ENCODE data around the gene SUMF1. TPM values are rescaled to one million over a fixed set of nuclear protein-coding genes. Genes with fewer than 3 reads are reported as not detected.

SUMF1 gene
- total and polyA plus RNA-seq, 4 donors: 23.3 to 35.8 (median 28.4) TPM

- ATAC-seq (ENCODE audit: low FRiP score) (no peak), DNase-seq (no peak)
- intact Hi-C loops (cut with DNase I): no loop called here
- Histone ChIP-seq H3K27me3 (ENCODE audit: control insufficient read depth in 1 of 2, insufficient read depth in 2 of 2, low read length in 1 of 2) (no peaks in the 10 kb centered on the region), H3K27ac (ENCODE audit: low read depth in 1 of 2, low read length in 2 of 2) (no peak overlapping the region), H3K36me3 (ENCODE audit: control insufficient read depth in 1 of 2, insufficient read depth in 2 of 2, low read length in 1 of 2) (no peaks in the 10 kb centered on the region), H3K9me3 (ENCODE audit: control insufficient read depth, low read length) (peaks cover 1% of the 10 kb centered on the region), H3K4me1 (ENCODE audit: control insufficient read depth in 1 of 2, insufficient read depth in 2 of 2, low read length in 2 of 2) (peaks cover 2% of the 10 kb centered on the region in 2 donors), H3K4me3 (ENCODE audit: low read length in 2 of 2) (no peak overlapping the region)
Measured at GRCh38 chr3:4320096-4320911, 146.8 kb downstream of the SUMF1 start.

GRCh38 chr3:4314688-4315087 is 152.4 kb downstream of the SUMF1 start:
- WGBS, 2 donors: 70 to 72% methylated on average over 4 of the region's 4 CpGs

GRCh38 chr3:4313606-4314293 is 153.3 kb downstream of the SUMF1 start:
- peaks cover 7% of the 10 kb centered on the region in 2 donors for H3K36me3 ChIP-seq (ENCODE audit: control insufficient read depth in 1 of 2, insufficient read depth in 2 of 2, low read length in 1 of 2)

More at GRCh38 chr3:4314688-4315087, 152.4 kb downstream of the SUMF1 start:
- no peak for ATAC-seq (ENCODE audit: low FRiP score)
- H3K27me3 ChIP-seq (ENCODE audit: control insufficient read depth in 1 of 2, insufficient read depth in 2 of 2, low read length in 1 of 2): no peaks in the 10 kb centered on the region
- no peak overlapping the region for H3K4me3 ChIP-seq (ENCODE audit: low read length in 2 of 2)
- no peak for DNase-seq
- peaks cover 1% of the 10 kb centered on the region for H3K9me3 ChIP-seq (ENCODE audit: control insufficient read depth, low read length)
- intact Hi-C loops (cut with DNase I): no loop called here
- no peak overlapping the region for H3K27ac ChIP-seq (ENCODE audit: low read depth in 1 of 2, low read length in 2 of 2)
- peaks cover 7% of the 10 kb centered on the region in 2 donors for H3K36me3 ChIP-seq (ENCODE audit: control insufficient read depth in 1 of 2, insufficient read depth in 2 of 2, low read length in 1 of 2)
- H3K4me1 ChIP-seq (ENCODE audit: control insufficient read depth in 1 of 2, insufficient read depth in 2 of 2, low read length in 2 of 2): peaks cover 0 to 3% of the 10 kb centered on the region in 2 donors

GRCh38 chr3:4311496-4311895 is 155.6 kb downstream of the SUMF1 start:
- DNase-seq: no peak
- Histone ChIP-seq H3K4me1 (ENCODE audit: control insufficient read depth in 1 of 2, insufficient read depth in 2 of 2, low read length in 2 of 2) (peaks cover under 1 to 8% of the 10 kb centered on the region in 2 donors), H3K4me3 (ENCODE audit: low read length in 2 of 2) (no peak overlapping the region), H3K9me3 (ENCODE audit: control insufficient read depth, low read length) (no peaks in the 10 kb centered on the region), H3K27ac (ENCODE audit: low read depth in 1 of 2, low read length in 2 of 2) (no peak overlapping the region), H3K36me3 (ENCODE audit: control insufficient read depth in 1 of 2, insufficient read depth in 2 of 2, low read length in 1 of 2) (peaks cover 7% of the 10 kb centered on the region in 2 donors), H3K27me3 (ENCODE audit: control insufficient read depth in 1 of 2, insufficient read depth in 2 of 2, low read length in 1 of 2) (no peaks in the 10 kb centered on the region)
- intact Hi-C loops (cut with DNase I): no loop called here
- ATAC-seq (ENCODE audit: low FRiP score): no peak

More at GRCh38 chr3:4313606-4314293, 153.3 kb downstream of the SUMF1 start:
- no peak for DNase-seq
- no peak overlapping the region for H3K27ac ChIP-seq (ENCODE audit: low read depth in 1 of 2, low read length in 2 of 2)
- WGBS, 2 donors: 90% methylated on average over 4 of the region's 4 CpGs
- intact Hi-C loops (cut with DNase I): no loop called here
- H3K27me3 ChIP-seq (ENCODE audit: control insufficient read depth in 1 of 2, insufficient read depth in 2 of 2, low read length in 1 of 2): no peaks in the 10 kb centered on the region
- ATAC-seq (ENCODE audit: low FRiP score): no peak
- H3K4me1 ChIP-seq (ENCODE audit: control insufficient read depth in 1 of 2, insufficient read depth in 2 of 2, low read length in 2 of 2): peaks cover 0 to 3% of the 10 kb centered on the region in 2 donors
- H3K9me3 ChIP-seq (ENCODE audit: control insufficient read depth, low read length): peaks cover 1% of the 10 kb centered on the region
- no peak overlapping the region for H3K4me3 ChIP-seq (ENCODE audit: low read length in 2 of 2)

Other genes starting within 250 kb of the SUMF1 start
- gene SETMAR, start 163.9 kb downstream of the SUMF1 start, total RNA-seq: 10 to 100 TPM; 23.4 to 26.1 TPM
- gene SETMAR, start 163.9 kb downstream of the SUMF1 start, polyA plus RNA-seq: 10 to 100 TPM; 15.7 to 30.2 TPM
- gene ITPR1, start 26.1 kb upstream of the SUMF1 start, total RNA-seq: 100 to 1,000 TPM; 227 to 294 TPM
- gene ITPR1, start 26.1 kb upstream of the SUMF1 start, polyA plus RNA-seq: 10 to 100 TPM; 30.7 to 71.3 TPM

All from aorta (tissue), 5 donors.